Mammary epithelial cell (primary cell): ENCODE results near the gene HTT.

Source experiments
- EZH2 ChIP-seq: IDR thresholded peaks from 2 replicates; pipeline ENCODE4 v1.6.1; 2012; ENCODE audit warnings: low read length, inconsistent platforms, borderline replicate concordance
- TF ChIP-seq, protein P1 (sequence below), 2 donors: IDR thresholded peaks in 1 of 2; conservative IDR thresholded peaks in 1 of 2; 2 replicates each; pipeline ENCODE4 v1.5.1; 2011 to 2012; ENCODE audit warnings: inconsistent platforms in 2 of 2, low read length in 2 of 2, mild to moderate bottlenecking in 2 of 2, control low read depth in 1 of 2, low read depth in 1 of 2; ENCODE audit not compliant: insufficient read depth in 1 of 2; ENCODE audit errors: extremely low read depth in 1 of 2

GRCh38 chr4:3040452-3041191 lies 33.9 kb upstream of the HTT start:
- TF ChIP-seq, protein P1, sequence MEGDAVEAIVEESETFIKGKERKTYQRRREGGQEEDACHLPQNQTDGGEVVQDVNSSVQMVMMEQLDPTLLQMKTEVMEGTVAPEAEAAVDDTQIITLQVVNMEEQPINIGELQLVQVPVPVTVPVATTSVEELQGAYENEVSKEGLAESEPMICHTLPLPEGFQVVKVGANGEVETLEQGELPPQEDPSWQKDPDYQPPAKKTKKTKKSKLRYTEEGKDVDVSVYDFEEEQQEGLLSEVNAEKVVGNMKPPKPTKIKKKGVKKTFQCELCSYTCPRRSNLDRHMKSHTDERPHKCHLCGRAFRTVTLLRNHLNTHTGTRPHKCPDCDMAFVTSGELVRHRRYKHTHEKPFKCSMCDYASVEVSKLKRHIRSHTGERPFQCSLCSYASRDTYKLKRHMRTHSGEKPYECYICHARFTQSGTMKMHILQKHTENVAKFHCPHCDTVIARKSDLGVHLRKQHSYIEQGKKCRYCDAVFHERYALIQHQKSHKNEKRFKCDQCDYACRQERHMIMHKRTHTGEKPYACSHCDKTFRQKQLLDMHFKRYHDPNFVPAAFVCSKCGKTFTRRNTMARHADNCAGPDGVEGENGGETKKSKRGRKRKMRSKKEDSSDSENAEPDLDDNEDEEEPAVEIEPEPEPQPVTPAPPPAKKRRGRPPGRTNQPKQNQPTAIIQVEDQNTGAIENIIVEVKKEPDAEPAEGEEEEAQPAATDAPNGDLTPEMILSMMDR (conservative IDR thresholded peaks at IDR 0.05 in 1 of 2, IDR thresholded peaks at IDR 0.05 in 1 of 2; ENCODE audit: extremely low read depth in 1 of 2, insufficient read depth in 1 of 2, low read depth in 1 of 2, low read length in 2 of 2) = no peak
- TF ChIP-seq EZH2 = no peak
